Breast epithelium (tissue), 3 donors: Measurements from ENCODE around the gene HDLBP.

Experiments used
- POLR2AphosphoS5 ChIP-seq, 3 donors: sonication (generic); formaldehyde crosslinking; IDR thresholded peaks; one replicate each; pipeline ENCODE4 v1.6.1; 2017; ENCODE audit warnings: antibody characterized with exemption in 3 of 3
- TF ChIP-seq, protein P1 (sequence below), 3 donors: fragments of 450-650 bp; IDR thresholded peaks; one replicate each; pipeline ENCODE4 v1.5.1; 2016 to 2017; ENCODE audit warnings: antibody characterized with exemption in 3 of 3, mild to moderate bottlenecking in 3 of 3, moderate library complexity in 3 of 3

- TF ChIP-seq, protein P1, sequence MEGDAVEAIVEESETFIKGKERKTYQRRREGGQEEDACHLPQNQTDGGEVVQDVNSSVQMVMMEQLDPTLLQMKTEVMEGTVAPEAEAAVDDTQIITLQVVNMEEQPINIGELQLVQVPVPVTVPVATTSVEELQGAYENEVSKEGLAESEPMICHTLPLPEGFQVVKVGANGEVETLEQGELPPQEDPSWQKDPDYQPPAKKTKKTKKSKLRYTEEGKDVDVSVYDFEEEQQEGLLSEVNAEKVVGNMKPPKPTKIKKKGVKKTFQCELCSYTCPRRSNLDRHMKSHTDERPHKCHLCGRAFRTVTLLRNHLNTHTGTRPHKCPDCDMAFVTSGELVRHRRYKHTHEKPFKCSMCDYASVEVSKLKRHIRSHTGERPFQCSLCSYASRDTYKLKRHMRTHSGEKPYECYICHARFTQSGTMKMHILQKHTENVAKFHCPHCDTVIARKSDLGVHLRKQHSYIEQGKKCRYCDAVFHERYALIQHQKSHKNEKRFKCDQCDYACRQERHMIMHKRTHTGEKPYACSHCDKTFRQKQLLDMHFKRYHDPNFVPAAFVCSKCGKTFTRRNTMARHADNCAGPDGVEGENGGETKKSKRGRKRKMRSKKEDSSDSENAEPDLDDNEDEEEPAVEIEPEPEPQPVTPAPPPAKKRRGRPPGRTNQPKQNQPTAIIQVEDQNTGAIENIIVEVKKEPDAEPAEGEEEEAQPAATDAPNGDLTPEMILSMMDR (IDR thresholded peaks at IDR 0.05), result no peak
- TF ChIP-seq POLR2AphosphoS5 (IDR thresholded peaks at IDR 0.05), result no peak
Measured at GRCh38 chr2:241230435-241230834, 85.0 kb downstream of the HDLBP start.
